GM21619 (cell line): ENCODE results near the gene SCYGR2.
"Not testable (repeated sequence)": the region's sequence is repeated elsewhere in the genome, so short reads cannot be mapped to it uniquely, and the experiment has no call there.

Experiments used
- ATAC-seq: cut with Tn5 transposase; IDR thresholded peaks from one replicate; pipeline ENCODE4 v1.9.1; 2021; ENCODE audit not compliant: unreplicated experiment

Gene SCYGR2, protein sequence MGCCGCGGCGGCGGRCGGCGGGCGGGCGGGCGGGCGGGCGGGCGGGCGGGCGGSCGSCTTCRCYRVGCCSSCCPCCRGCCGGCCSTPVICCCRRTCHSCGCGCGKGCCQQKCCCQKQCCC

DNA sequence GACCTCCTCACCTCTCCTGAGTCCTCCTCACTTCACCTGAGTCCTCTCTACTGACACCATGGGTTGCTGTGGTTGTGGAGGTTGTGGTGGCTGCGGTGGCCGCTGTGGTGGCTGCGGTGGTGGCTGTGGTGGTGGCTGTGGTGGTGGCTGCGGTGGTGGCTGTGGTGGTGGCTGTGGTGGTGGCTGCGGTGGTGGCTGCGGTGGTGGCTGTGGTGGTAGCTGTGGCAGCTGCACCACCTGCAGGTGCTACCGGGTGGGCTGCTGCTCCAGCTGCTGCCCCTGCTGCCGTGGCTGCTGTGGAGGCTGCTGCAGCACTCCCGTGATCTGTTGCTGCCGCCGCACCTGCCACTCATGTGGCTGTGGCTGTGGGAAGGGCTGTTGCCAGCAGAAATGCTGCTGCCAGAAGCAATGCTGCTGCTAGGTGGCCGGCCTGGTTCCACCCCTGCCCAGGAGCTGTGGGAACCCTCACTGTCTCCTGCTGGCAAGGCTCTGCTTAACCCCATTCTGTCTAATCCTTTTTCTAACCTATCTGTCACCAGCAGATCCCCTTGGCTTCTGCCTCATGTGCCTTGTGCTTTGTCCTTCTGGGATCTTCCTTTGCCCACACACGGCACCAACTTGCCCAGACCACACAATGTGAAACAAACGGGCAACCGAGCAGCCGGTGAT, at the start of gene SCYGR2:
SCYGR2 (plus strand) TSS at position 59 of the 669 bp plus-strand sequence; CDS start at position 59, 0 bp downstream.
- not testable (repeated sequence) for ATAC-seq

- no peak for ATAC-seq
These were observed 46.9 kb upstream of the SCYGR2 start for GRCh38 chr2:227551836-227552235.

GRCh38 chr2:227562581-227562980, 36.1 kb upstream of the SCYGR2 start:
- ATAC-seq, result no peak

DNA sequence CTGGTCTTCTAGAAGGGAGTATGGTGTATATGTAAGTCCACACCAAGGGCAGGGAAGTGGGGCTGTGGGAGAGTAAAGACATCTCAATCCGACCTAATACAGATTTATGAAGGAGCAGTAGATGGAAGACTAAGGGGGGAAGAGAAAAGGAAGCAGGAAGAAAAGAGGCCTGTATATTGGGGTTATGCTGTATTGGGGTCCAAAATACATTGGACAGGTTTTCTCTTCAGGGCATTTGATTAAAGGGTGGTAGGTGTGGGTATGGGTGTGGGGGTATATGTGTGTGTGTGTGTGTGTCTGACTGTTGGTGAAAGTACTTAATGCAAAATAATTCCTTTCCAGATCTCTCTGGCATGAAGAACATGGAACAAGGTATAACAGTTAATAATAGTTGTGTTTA, 33.6 kb upstream of the SCYGR2 start:
- no peak for ATAC-seq

DNA sequence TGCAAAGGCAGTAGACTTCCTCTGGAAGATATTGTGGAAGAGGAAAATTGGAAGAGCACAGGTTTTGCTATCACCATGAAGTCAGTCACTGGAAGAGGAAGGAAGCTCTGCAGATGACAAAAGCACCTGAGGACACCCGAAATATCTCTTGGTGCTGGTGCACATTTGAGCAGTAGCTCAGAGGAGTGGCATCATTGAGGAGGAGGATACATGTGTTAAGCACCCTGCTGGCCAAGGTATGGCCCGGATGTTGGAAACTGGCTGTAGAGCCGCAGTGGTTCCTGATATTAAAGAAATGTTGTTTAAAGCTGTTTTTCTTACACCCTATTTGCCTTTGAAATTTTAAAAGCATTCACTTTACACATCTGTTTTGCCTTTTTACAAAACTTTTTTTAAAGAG, 32.7 kb upstream of the SCYGR2 start:
- ATAC-seq, result no peak

GRCh38 chr2:227568852-227569169, 29.9 kb upstream of the SCYGR2 start:
- no peak for ATAC-seq

GRCh38 chr2:227570615-227571014, 28.1 kb upstream of the SCYGR2 start:
- ATAC-seq, result no peak

DNA sequence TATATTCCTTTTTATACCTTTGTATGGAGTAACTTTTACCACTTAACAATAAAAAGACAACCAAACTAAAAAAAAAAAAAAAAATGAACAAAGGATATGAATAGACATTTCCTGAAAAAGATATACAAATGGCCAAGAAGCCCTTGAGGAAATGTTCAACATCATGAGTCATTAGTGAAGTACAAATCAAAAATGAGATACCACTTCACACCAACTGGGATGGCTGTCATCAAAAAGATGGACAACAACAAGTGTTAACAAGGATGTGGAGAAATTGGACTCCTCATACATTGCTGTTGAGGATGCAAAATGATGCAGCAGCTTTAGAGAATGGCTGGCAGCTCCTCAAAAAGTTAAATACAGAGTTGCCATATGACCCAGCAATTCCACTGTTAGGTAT, 22.6 kb upstream of the SCYGR2 start:
- ATAC-seq, result no peak

- ATAC-seq, result no peak
These were observed 21.9 kb upstream of the SCYGR2 start for GRCh38 chr2:227576812-227577211.

DNA sequence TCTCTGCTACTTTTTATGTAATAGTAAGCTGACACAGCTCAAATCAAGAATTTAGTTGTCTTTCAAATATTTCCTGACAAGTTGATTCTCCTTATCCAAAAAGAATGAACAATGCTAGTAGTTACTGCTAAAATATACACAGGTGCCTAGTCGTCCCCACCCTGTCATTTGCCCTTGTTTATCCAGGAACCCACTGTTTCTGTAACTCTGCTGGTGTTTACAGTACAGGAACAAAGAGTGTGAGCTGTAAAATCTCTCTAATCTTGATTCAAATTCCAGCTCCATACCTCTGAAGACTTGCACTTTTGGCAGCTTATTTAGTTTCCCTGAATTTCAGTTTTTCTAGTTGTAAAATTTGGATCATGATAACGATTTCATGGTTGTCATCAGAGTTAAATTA, 21.1 kb upstream of the SCYGR2 start:
- no peak for ATAC-seq

DNA sequence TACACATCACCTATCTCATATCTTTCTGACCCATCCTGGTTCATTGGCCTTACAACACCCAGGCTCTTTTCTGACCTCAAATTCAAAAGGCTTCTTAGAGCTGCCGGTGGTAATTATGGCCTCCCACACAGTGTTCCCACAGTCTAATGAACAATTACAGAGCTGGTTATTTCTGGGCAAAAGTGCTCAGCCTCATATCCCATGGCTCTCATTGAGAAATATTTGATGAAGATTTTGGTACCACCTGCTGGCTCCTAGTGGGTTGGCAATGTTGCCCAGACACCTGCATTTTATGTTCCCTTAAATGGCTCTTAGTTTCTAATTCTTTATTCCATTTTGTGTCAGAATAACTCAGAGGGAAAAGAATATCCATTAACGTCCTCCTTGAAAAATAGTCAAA, 20.1 kb upstream of the SCYGR2 start:
- ATAC-seq, result no peak

- ATAC-seq, result no peak
These were observed 18.9 kb upstream of the SCYGR2 start for GRCh38 chr2:227579791-227580190.

- no peak for ATAC-seq
These were observed 16.3 kb upstream of the SCYGR2 start for GRCh38 chr2:227582369-227582768.

DNA sequence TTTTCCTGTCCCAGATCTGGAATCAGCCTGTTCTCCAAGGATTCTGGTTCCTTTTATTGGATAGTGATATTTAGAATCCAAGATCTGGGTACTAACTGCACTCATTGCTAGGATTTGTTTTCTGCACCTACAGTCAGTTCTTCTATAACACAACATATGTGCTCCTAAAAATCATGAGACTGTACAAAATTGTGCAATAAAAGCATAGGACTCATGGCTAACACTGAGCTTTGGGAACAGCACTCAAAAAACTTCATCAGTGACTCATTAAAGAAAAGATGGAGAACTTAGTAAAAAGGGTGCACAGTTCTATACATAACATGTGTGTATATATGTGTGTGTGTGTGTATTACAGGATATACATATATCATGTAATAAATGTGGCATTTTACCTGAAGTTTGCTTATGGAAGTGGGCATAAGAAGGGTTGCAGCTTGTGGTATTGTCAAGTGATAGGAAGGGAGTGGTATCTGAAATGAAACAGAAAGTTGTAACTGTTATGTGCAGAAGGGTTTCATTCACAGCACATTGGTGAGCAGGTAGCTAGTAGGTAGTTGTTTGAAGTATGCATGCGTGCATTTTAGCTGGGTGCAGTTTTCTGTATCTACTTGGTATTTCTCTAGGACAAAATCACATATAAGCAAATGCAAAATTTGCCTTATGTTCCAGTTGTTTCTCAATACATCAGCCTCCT, 5.9 kb upstream of the SCYGR2 start:
- ATAC-seq, result peak; percentile 89

DNA sequence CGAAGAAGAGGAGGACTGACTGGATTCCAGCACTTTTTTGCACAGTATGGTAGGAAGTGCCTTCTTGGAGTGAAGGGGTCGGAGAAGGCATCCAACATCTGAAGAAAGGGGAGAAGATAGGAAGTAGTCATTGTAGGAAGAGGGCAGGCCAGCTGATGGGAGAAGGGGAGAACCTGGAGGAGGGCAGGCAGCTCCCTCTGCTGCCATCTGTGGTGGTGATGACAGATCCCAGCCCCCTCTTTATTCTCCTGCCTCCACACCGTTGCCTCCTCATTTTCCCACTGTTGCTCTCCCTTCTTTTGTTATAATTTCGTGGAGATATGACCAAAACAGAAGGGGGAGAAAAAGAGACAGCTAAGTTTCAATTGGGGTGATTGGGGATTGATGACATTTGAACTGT, 2.9 kb upstream of the SCYGR2 start:
- ATAC-seq, result no peak

- ATAC-seq, result no peak
These were observed 1.7 kb upstream of the SCYGR2 start for GRCh38 chr2:227597036-227597435.

DNA sequence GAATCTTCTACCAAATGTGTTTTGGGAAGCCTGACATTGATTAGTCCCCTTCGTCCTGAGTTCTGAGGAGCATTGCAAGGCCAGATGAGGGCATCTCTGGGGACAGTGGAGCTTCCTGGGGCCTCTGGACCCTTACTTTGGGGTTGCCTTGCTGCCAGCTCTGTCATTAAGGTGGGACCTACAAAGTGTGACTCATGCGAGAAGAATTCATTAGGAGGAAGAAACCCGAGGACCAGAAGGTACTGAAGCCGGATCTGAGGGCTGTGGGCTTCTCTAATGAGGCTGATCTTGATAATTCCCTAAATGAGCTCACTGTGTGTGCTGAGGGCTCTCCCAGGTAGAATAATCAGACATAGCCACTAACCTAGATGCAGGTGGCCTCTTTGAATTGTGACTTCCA, 695 bp upstream of the SCYGR2 start:
- no peak for ATAC-seq

GRCh38 chr2:227602358-227602757, 3.7 kb downstream of the SCYGR2 start:
- no peak for ATAC-seq

- no peak for ATAC-seq
These were observed 7.8 kb downstream of the SCYGR2 start for GRCh38 chr2:227606476-227606875.

- no peak for ATAC-seq
These were observed 9.2 kb downstream of the SCYGR2 start for GRCh38 chr2:227607941-227608340.

DNA sequence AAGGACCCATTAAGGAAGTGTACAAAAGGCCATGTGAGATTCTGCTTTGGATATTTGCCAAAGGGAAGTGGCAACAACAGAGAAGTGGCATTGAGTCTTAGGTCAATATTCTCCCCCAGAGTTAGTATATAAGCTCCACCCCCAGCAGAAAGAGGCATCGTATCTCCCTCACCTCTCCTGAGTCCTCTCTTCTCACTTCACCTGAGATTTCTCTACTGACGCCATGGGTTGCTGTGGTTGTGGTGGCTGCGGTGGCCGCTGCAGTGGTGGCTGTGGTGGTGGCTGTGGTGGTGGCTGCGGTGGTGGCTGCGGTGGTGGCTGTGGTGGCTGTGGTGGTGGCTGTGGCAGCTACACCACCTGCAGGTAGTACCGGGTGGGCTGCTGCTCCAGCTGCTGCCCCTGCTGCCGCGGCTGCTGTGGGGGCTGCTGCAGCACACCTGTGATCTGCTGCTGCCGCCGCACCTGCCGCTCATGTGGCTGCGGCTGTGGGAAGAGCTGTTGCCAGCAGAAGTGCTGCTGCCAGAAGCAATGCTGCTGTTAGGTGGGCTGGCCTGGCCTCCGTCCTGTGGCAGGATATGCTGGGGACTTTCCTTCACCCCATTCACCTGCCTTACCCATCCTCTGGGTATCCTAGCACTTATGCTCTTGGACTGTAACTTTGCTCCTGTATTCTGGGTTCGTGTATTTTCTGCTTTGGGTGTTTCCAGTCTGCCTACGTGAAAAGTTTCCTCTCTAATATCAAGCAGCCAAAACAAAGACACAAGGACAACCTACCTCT, 10.1 kb downstream of the SCYGR2 start:
- ATAC-seq, result no peak

DNA sequence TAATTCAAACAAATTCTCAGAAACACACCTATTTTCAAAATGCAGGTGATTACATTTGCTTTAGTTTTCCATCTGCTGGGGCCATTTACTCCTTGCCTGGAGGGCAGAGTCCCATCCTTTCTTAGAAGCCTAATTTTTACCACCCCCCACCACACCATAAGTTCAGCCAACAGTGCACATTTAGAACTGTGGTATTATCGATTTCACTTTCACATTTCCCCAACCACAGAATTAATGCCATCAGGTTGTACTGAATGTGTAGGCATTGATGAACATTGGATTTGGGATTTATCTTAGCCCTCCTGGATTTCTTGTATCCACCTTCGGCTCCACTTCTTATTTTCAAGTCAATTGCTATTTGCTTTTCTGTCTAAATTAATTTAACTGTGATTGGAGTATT, 11.4 kb downstream of the SCYGR2 start:
- no peak for ATAC-seq
